OCI-LY1 (cell line): ENCODE data around the gene TEN1.

Experiments
- EZH2 ChIP-seq: fragments of 200-600 bp; sonication (generic), shearing (Covaris generic); IDR thresholded peaks from 2 replicates; pipeline ENCODE4 v1.8.0; 2017; ENCODE audit warnings: borderline replicate concordance, mixed run types, mild to moderate bottlenecking, antibody characterized with exemption, low read length, moderate library complexity, mixed read lengths
- TF ChIP-seq, protein P1 (sequence below): fragments of 200-600 bp; sonication (generic), shearing (Covaris generic); IDR thresholded peaks from 2 replicates; pipeline ENCODE4 v1.5.1; 2017; ENCODE audit warnings: mild to moderate bottlenecking, antibody characterized with exemption, low read length, moderate library complexity, mixed read lengths

DNA sequence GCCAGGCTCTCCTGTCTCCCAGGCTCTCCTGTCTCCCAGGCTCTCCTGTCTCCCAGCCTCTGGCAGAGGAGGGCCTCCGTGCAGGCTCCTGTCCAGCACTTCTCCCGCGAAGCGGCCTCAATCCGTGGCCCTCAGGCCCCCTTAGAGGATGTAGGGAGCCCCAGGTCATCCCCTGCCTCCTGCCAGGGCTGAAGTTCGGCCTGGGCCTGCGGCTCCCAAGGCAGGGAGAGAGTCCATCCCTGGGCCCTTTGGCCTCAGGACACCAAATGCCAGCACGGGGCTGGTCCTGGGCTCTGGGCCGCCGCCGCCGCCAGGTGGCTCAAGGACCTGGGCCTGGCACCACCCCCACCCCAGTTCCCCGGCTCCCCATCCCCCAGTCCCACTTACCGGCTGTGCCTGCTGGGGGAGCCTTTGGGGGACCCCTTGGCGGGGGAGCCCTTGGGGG is 47.7 kb downstream of the TEN1 start:
- TF ChIP-seq EZH2 = no peak
- TF ChIP-seq, protein P1, sequence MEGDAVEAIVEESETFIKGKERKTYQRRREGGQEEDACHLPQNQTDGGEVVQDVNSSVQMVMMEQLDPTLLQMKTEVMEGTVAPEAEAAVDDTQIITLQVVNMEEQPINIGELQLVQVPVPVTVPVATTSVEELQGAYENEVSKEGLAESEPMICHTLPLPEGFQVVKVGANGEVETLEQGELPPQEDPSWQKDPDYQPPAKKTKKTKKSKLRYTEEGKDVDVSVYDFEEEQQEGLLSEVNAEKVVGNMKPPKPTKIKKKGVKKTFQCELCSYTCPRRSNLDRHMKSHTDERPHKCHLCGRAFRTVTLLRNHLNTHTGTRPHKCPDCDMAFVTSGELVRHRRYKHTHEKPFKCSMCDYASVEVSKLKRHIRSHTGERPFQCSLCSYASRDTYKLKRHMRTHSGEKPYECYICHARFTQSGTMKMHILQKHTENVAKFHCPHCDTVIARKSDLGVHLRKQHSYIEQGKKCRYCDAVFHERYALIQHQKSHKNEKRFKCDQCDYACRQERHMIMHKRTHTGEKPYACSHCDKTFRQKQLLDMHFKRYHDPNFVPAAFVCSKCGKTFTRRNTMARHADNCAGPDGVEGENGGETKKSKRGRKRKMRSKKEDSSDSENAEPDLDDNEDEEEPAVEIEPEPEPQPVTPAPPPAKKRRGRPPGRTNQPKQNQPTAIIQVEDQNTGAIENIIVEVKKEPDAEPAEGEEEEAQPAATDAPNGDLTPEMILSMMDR = no peak
